Effector CD4-positive, alpha-beta T cell (primary cell): ENCODE results near the gene TAOK1.
"Not testable (repeated sequence)": the region's sequence is repeated elsewhere in the genome, so short reads cannot be mapped to it uniquely, and the experiment has no call there.

Experiments used
- DNase-seq: peaks from one replicate; pipeline ENCODE4 v3.0.0-alpha.2; 2020
- total RNA-seq: gene quantifications from one replicate; lab custom pipeline; 2026; lab: John Stamatoyannopoulos, UW

TAOK1 gene
- 218 reads per million, percentile 93 among the genes with 10 or more reads in this experiment for total RNA-seq

- DNase-seq: peak; percentile 99
Measured at GRCh38 chr17:29389982-29390850, at the start of gene TAOK1. Gene TAOK1, plus strand, starts transcription at chr17:29390363. Its CDS starts 61,186 bp downstream, at chr17:29451549.

- no peak for DNase-seq
Measured at GRCh38 chr17:29341726-29342125, 48.4 kb upstream of the TAOK1 start.

GRCh38 chr17:29342158-29342765, 47.9 kb upstream of the TAOK1 start:
- no peak for DNase-seq

GRCh38 chr17:29344201-29344856, 45.8 kb upstream of the TAOK1 start:
- DNase-seq: no peak

GRCh38 chr17:29345066-29345465, 45.1 kb upstream of the TAOK1 start:
- DNase-seq: no peak

GRCh38 chr17:29345470-29345869, 44.7 kb upstream of the TAOK1 start:
- not testable (repeated sequence) for DNase-seq

- DNase-seq: no peak
Measured at GRCh38 chr17:29346462-29346861, 43.7 kb upstream of the TAOK1 start.

GRCh38 chr17:29347831-29348629, 42.1 kb upstream of the TAOK1 start:
- no peak for DNase-seq

- DNase-seq: no peak
Measured at GRCh38 chr17:29349409-29349808, 40.8 kb upstream of the TAOK1 start.

- no peak for DNase-seq
Measured at GRCh38 chr17:29352146-29352545, 38.0 kb upstream of the TAOK1 start.

- DNase-seq: no peak
Measured at GRCh38 chr17:29357232-29357631, 32.9 kb upstream of the TAOK1 start.

GRCh38 chr17:29357821-29358232, 32.3 kb upstream of the TAOK1 start:
- no peak for DNase-seq

GRCh38 chr17:29358416-29358815, 31.7 kb upstream of the TAOK1 start:
- no peak for DNase-seq

- DNase-seq: no peak
Measured at GRCh38 chr17:29359777-29360176, 30.4 kb upstream of the TAOK1 start.

- DNase-seq: no peak
Measured at GRCh38 chr17:29363716-29364115, 26.4 kb upstream of the TAOK1 start.

GRCh38 chr17:29364691-29365090, 25.5 kb upstream of the TAOK1 start:
- DNase-seq: no peak

- DNase-seq: no peak
Measured at GRCh38 chr17:29368161-29368560, 22.0 kb upstream of the TAOK1 start.

GRCh38 chr17:29368926-29369325, 21.2 kb upstream of the TAOK1 start:
- no peak for DNase-seq

GRCh38 chr17:29369831-29370735, 20.1 kb upstream of the TAOK1 start:
- peak; percentile 33 for DNase-seq

GRCh38 chr17:29376667-29377270, 13.4 kb upstream of the TAOK1 start:
- DNase-seq: no peak

GRCh38 chr17:29378500-29378899, 11.7 kb upstream of the TAOK1 start:
- DNase-seq: no peak
